Sigmoid colon (tissue), 4 donors: ENCODE measurements around the gene KCNJ14.

Source experiments
- CTCF ChIP-seq, 4 experiments: fragments of 450-650 bp in 3 of 4; fragments of 200-600 bp in 1 of 4; IDR thresholded peaks; one replicate each; pipeline ENCODE4 v1.5.1; 2016 to 2019; ENCODE audit warnings: antibody characterized with exemption in 4 of 4, mild to moderate bottlenecking in 3 of 4, moderate library complexity in 2 of 4
- EP300 ChIP-seq, 4 donors: sonication (generic); formaldehyde crosslinking; IDR thresholded peaks; one replicate each; pipeline ENCODE4 v1.6.1; 2017; ENCODE audit warnings: antibody characterized with exemption in 4 of 4
- POLR2A ChIP-seq, 2 donors: fragments of 450-650 bp; IDR thresholded peaks; one replicate each; pipeline ENCODE4 v1.6.1; 2016; ENCODE audit warnings: antibody characterized with exemption in 2 of 2, mild to moderate bottlenecking in 2 of 2, moderate library complexity in 2 of 2
- POLR2AphosphoS5 ChIP-seq, 4 donors: sonication (generic); formaldehyde crosslinking; IDR thresholded peaks; one replicate each; pipeline ENCODE4 v1.6.1; 2017; ENCODE audit warnings: antibody characterized with exemption in 4 of 4

GRCh38 chr19:48474084-48474592, 18.8 kb downstream of the KCNJ14 start:
- TF ChIP-seq POLR2A (IDR thresholded peaks at IDR 0.05), result no peak
- TF ChIP-seq POLR2AphosphoS5 (IDR thresholded peaks at IDR 0.05), result no peak
- TF ChIP-seq CTCF (IDR thresholded peaks at IDR 0.05), result no peak
- no peak for TF ChIP-seq EP300 (IDR thresholded peaks at IDR 0.05)
